Activated CD4-positive, alpha-beta memory T cell treated with anti-CD3 and anti-CD28 coated beads, Interleukin-2, amount 10 ng/mL, durations not matched to agents 7 days and 5 days (primary cell): ENCODE data around the gene NAT9. TPM values are rescaled to one million over a fixed set of nuclear protein-coding genes. Genes with fewer than 3 reads are reported as not detected.

Source experiments
- CTCF ChIA-PET: fragments of 350-600 bp; sonication (Branson Sonifier 250); formaldehyde crosslinking; loops from one replicate; lab custom pipeline; 2021; ENCODE audit warnings: antibody characterized with exemption, inconsistent platforms; lab: Charles Lee
- POLR2A ChIA-PET: fragments of 350-600 bp; sonication (Branson Sonifier 250); formaldehyde crosslinking; loops from one replicate; lab custom pipeline; 2021; ENCODE audit warnings: antibody characterized with exemption; lab: Charles Lee
- DNase-seq: peaks from one replicate; pipeline ENCODE4 v3.0.0-alpha.2; 2020
- H3K27ac Mint-ChIP-seq: one replicate; pipeline ENCODE4 v1.8.0; 2021; ENCODE audit warnings: mild to moderate bottlenecking, mixed read lengths
- H3K27me3 Mint-ChIP-seq: one replicate; pipeline ENCODE4 v1.8.0; 2021; ENCODE audit warnings: mixed read lengths
- H3K36me3 Mint-ChIP-seq: one replicate; pipeline ENCODE4 v1.8.0; 2021; ENCODE audit warnings: low read depth, mixed read lengths
- H3K4me1 Mint-ChIP-seq: one replicate; pipeline ENCODE4 v1.8.0; 2021; ENCODE audit warnings: mixed read lengths
- H3K4me3 Mint-ChIP-seq: one replicate; pipeline ENCODE4 v1.8.0; 2021; ENCODE audit warnings: mild to moderate bottlenecking, mixed read lengths
- H3K9me3 Mint-ChIP-seq: one replicate; pipeline ENCODE4 v1.8.0; 2021; ENCODE audit warnings: mixed read lengths
- total RNA-seq, 2 experiments: library from RNA; stranded (reverse); gene quantifications; one replicate each; pipeline ENCODE4 v1.2.3, GENCODE V29; 2021

Gene NAT9
- total RNA-seq, 2 experiments from 2014 or later = 32.1 to 32.3 TPM

DNA sequence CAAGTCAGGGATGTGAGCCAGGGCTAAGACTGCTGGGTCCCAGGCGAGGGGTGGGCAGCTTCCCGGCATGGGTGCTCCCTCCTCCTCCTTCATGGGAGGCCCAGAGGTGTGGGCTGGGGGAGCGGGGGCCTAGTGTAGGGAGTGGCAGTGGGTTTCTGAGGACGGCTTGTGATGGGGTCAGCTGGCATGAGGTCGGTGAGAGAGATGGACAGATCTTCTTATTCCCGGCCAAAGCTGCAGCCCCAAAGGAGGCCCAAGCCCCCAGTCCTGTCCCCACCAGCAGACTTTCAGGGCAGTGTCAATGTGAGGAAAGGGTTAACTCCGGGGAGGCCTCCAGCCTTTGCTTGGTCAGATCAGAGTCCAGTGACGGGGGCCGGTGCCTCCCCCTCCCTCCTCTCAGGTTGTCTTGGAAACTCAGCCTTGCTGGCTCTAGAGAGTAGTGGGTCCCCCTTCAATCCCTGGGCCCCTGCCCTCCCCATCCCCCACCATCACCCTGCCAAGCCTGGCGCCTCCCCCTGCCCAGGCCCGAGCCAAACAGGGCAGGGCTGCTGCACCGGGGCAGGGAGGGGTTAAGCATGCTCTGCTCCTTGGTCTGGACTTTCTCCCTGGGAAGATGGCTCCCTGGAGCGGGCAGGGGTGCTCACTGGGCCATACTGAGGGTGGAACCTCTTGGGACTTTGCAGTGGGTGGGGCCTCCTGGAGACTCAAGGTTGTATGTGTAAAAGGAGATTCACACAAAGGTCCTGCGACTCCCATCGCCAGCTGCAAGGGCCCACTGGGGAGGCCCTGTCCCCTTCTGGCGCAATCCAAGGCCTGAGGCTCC is 12.4 kb downstream of the NAT9 start:
- DNase-seq = no peak
- Mint-ChIP-seq H3K27ac (no peak overlapping the region), H3K36me3 (peaks cover 48% of the 10 kb centered on the region), H3K9me3 (no peaks in the 10 kb centered on the region), H3K27me3 (no peaks in the 10 kb centered on the region), H3K4me1 (peaks cover 52% of the 10 kb centered on the region), H3K4me3 (no peak overlapping the region)
- POLR2A ChIA-PET = interaction anchor here (1.0 to 8.0 kb wide), 2 partner anchors 7 to 15 kb away, joined by 4 to 98 read pairs; partner anchors contain the start of gene NHERF1
- CTCF ChIA-PET = interaction anchor here (1.1 to 1.4 kb wide), 3 partner anchors 10 to 106 kb away, joined by 3 to 4 read pairs (median 4); no protein-coding TSS in a partner anchor

DNA sequence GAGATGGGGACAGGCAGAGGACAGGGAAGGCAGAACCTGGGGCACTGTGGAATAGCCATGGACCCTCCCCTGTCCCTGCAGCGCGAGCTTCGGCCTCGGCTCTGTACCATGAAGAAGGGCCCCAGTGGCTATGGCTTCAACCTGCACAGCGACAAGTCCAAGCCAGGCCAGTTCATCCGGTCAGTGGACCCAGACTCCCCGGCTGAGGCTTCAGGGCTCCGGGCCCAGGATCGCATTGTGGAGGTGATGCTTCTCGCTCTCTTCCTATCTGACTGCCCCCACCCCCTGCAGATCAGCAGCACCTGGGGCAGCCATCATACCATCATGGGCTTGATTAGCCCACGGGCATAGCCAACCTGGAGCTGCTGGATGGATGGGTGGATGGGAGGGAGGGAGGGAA is 14.2 kb downstream of the NAT9 start:
- H3K4me3 Mint-ChIP-seq = no peak overlapping the region
- H3K36me3 Mint-ChIP-seq = peaks cover 44% of the 10 kb centered on the region
- peaks cover 62% of the 10 kb centered on the region for H3K4me1 Mint-ChIP-seq
- no peak overlapping the region for H3K27ac Mint-ChIP-seq
- no peak for DNase-seq
- ChIA-PET CTCF (interaction anchor here (1.6 to 9.4 kb wide), 3 partner anchors 9 to 29 kb away, joined by 5 to 77 read pairs (median 5); no protein-coding TSS in a partner anchor), POLR2A (interaction anchor here (8.0 kb wide), 1 partner anchor 14 kb away, joined by 98 read pairs; the partner anchor contains the start of gene NHERF1)
- H3K9me3 Mint-ChIP-seq = no peaks in the 10 kb centered on the region
- no peaks in the 10 kb centered on the region for H3K27me3 Mint-ChIP-seq

DNA sequence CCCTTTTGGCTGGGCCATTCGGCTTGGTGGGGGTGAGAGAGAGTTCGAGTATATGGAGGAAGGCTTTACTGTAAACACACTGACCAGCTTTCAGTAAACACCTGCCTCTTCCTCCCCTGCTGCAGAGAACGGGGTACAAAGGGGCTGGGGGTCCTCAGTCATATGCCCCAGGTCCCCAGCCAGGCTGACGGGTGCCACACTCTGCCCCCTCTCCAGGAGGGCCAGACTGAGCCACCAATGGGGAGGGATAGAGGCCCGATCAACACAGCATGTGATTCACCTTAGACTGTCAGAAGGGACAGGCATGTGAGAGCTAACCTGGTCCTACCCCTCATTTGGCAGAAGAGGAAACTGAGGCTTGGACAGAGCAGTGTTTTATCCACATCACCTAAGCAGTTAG is 14.7 kb downstream of the NAT9 start:
- peaks cover 65% of the 10 kb centered on the region for H3K4me1 Mint-ChIP-seq
- H3K27me3 Mint-ChIP-seq = no peaks in the 10 kb centered on the region
- H3K27ac Mint-ChIP-seq = peak overlapping the region; percentile 45
- H3K9me3 Mint-ChIP-seq = no peaks in the 10 kb centered on the region
- ChIA-PET POLR2A (interaction anchor here (5.4 to 8.0 kb wide), 2 partner anchors 12 to 13 kb away, joined by 60 to 98 read pairs; partner anchors contain the start of genes NAT9 and NHERF1), CTCF (interaction anchor here (0.6 to 9.4 kb wide), 4 partner anchors 9 to 104 kb away, joined by 3 to 77 read pairs (median 5); no protein-coding TSS in a partner anchor)
- peaks cover 46% of the 10 kb centered on the region for H3K36me3 Mint-ChIP-seq
- no peak overlapping the region for H3K4me3 Mint-ChIP-seq
- DNase-seq = no peak

GRCh38 chr17:74760404-74761105 is 15.6 kb downstream of the NAT9 start:
- Mint-ChIP-seq H3K27ac (peak overlapping the region; percentile 79), H3K9me3 (no peaks in the 10 kb centered on the region), H3K36me3 (peaks cover 43% of the 10 kb centered on the region), H3K27me3 (no peaks in the 10 kb centered on the region), H3K4me3 (no peak overlapping the region), H3K4me1 (peaks cover 65% of the 10 kb centered on the region)
- DNase-seq = no peak
- ChIA-PET CTCF (interaction anchor here (0.6 to 12.5 kb wide), 15 partner anchors 10 to 201 kb away, joined by 3 to 93 read pairs (median 12); partner anchors contain the start of genes NAT9 and RAB37), POLR2A (interaction anchor here (0.9 to 8.0 kb wide), 8 partner anchors 12 to 113 kb away, joined by 3 to 98 read pairs (median 8); partner anchors contain the start of genes FDXR, NAT9, NHERF1 and RAB37)

GRCh38 chr17:74759941-74760340 is 16.2 kb downstream of the NAT9 start:
- ChIA-PET POLR2A (interaction anchor here (0.9 to 8.0 kb wide), 9 partner anchors 12 to 113 kb away, joined by 3 to 98 read pairs (median 11); partner anchors contain the start of genes FDXR, NAT9, NHERF1 and RAB37), CTCF (interaction anchor here (0.8 to 12.5 kb wide), 14 partner anchors 10 to 201 kb away, joined by 3 to 93 read pairs (median 15); partner anchors contain the start of genes NAT9 and RAB37)
- Mint-ChIP-seq H3K36me3 (peaks cover 45% of the 10 kb centered on the region), H3K27me3 (no peaks in the 10 kb centered on the region), H3K4me3 (peak overlapping the region; percentile 61), H3K4me1 (peaks cover 70% of the 10 kb centered on the region), H3K9me3 (no peaks in the 10 kb centered on the region), H3K27ac (peak overlapping the region; percentile 79)
- no peak for DNase-seq

- no peaks in the 10 kb centered on the region for H3K27me3 Mint-ChIP-seq
- ChIA-PET CTCF (interaction anchor here (0.8 to 12.5 kb wide), 14 partner anchors 9 to 202 kb away, joined by 3 to 93 read pairs (median 15); partner anchors contain the start of genes NAT9 and RAB37), POLR2A (interaction anchor here (0.9 to 8.0 kb wide), 9 partner anchors 11 to 114 kb away, joined by 3 to 98 read pairs (median 11); partner anchors contain the start of genes FDXR, NAT9, NHERF1 and RAB37)
- H3K4me3 Mint-ChIP-seq = peak overlapping the region; percentile 61
- peaks cover 45% of the 10 kb centered on the region for H3K36me3 Mint-ChIP-seq
- DNase-seq = peak; percentile 82
- H3K4me1 Mint-ChIP-seq = peaks cover 76% of the 10 kb centered on the region
- peak overlapping the region; percentile 79 for H3K27ac Mint-ChIP-seq
- no peaks in the 10 kb centered on the region for H3K9me3 Mint-ChIP-seq
Measured at GRCh38 chr17:74759243-74759801, 16.8 kb downstream of the NAT9 start.

- peak overlapping the region; percentile 61 for H3K4me3 Mint-ChIP-seq
- DNase-seq = no peak
- ChIA-PET POLR2A (interaction anchor here (0.9 to 8.0 kb wide), 8 partner anchors 10 to 193 kb away, joined by 3 to 98 read pairs (median 12); partner anchors contain the start of genes NAT9, NHERF1 and RAB37), CTCF (interaction anchor here (0.8 to 12.5 kb wide), 11 partner anchors 9 to 107 kb away, joined by 3 to 93 read pairs (median 21); partner anchors contain the start of genes NAT9 and RAB37)
- H3K27ac Mint-ChIP-seq = peak overlapping the region; percentile 79
- H3K36me3 Mint-ChIP-seq = peaks cover 43% of the 10 kb centered on the region
- H3K27me3 Mint-ChIP-seq = no peaks in the 10 kb centered on the region
- H3K4me1 Mint-ChIP-seq = peaks cover 79% of the 10 kb centered on the region
- H3K9me3 Mint-ChIP-seq = no peaks in the 10 kb centered on the region
Measured at GRCh38 chr17:74758848-74759168, 17.3 kb downstream of the NAT9 start.

GRCh38 chr17:74757931-74758847 is 18.0 kb downstream of the NAT9 start:
- no peak for DNase-seq

DNA sequence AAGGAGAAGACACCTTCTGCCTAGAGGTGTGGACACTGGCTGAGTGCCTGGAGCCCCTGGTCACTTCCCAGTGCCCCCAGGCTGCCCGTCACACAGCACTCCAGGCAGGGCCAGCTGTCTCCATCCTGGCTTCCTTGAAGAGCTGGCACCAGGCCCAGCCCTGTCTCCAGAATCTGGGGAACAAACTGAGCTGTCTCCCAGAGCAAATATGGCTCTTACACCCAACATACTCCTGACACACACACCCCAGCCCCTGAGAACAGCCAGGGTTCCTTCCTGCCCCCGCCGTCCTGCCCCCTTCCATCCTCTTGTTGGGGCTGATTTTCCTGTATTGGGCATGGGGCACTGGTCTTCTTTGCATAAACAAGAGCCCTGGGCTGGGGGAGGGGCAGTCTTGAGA is 18.6 kb downstream of the NAT9 start:
- Mint-ChIP-seq H3K9me3 (no peaks in the 10 kb centered on the region), H3K4me1 (peaks cover 86% of the 10 kb centered on the region), H3K4me3 (no peak overlapping the region), H3K36me3 (peaks cover 50% of the 10 kb centered on the region), H3K27ac (peak overlapping the region; percentile 79), H3K27me3 (no peaks in the 10 kb centered on the region)
- no peak for DNase-seq
- POLR2A ChIA-PET = interaction anchor here (2.6 to 8.0 kb wide), 3 partner anchors 9 to 22 kb away, joined by 12 to 98 read pairs (median 60); partner anchors contain the start of genes NAT9 and NHERF1
- CTCF ChIA-PET = interaction anchor here (0.9 to 12.5 kb wide), 7 partner anchors 11 to 100 kb away, joined by 3 to 93 read pairs (median 28); partner anchors contain the start of genes NAT9 and RAB37

More at GRCh38 chr17:74757931-74758847, 18.0 kb downstream of the NAT9 start:
- H3K4me1 Mint-ChIP-seq = peaks cover 85% of the 10 kb centered on the region
- no peaks in the 10 kb centered on the region for H3K9me3 Mint-ChIP-seq
- peak overlapping the region; percentile 79 for H3K27ac Mint-ChIP-seq
- peak overlapping the region; percentile 61 for H3K4me3 Mint-ChIP-seq
- POLR2A ChIA-PET = interaction anchor here (0.9 to 8.0 kb wide), 6 partner anchors 10 to 192 kb away, joined by 3 to 98 read pairs (median 18); partner anchors contain the start of genes NAT9, NHERF1 and RAB37
- CTCF ChIA-PET = interaction anchor here (3.0 to 12.5 kb wide), 6 partner anchors 12 to 101 kb away, joined by 12 to 93 read pairs (median 40); partner anchors contain the start of genes NAT9 and RAB37
- H3K27me3 Mint-ChIP-seq = no peaks in the 10 kb centered on the region
- H3K36me3 Mint-ChIP-seq = peaks cover 49% of the 10 kb centered on the region

GRCh38 chr17:74756891-74757290 is 19.3 kb downstream of the NAT9 start:
- H3K9me3 Mint-ChIP-seq = no peaks in the 10 kb centered on the region
- no peak overlapping the region for H3K4me3 Mint-ChIP-seq
- POLR2A ChIA-PET = interaction anchor here (1.0 to 8.0 kb wide), 4 partner anchors 9 to 116 kb away, joined by 3 to 98 read pairs (median 32); partner anchors contain the start of genes FDXR, NAT9 and NHERF1

More at GRCh38 chr17:74756891-74757290, 19.3 kb downstream of the NAT9 start:
- H3K36me3 Mint-ChIP-seq = peaks cover 56% of the 10 kb centered on the region
- H3K4me1 Mint-ChIP-seq = peaks cover 91% of the 10 kb centered on the region
- CTCF ChIA-PET = interaction anchor here (0.6 to 12.5 kb wide), 8 partner anchors 11 to 100 kb away, joined by 3 to 93 read pairs (median 12); partner anchors contain the start of gene RAB37
- no peaks in the 10 kb centered on the region for H3K27me3 Mint-ChIP-seq
- no peak for DNase-seq
- H3K27ac Mint-ChIP-seq = peak overlapping the region; percentile 59
